A673 (cell line): ENCODE data around the gene LEF1.

Source experiments
- CTCF ChIP-seq: fragments of 300-800, 200-600 bp; sonication (generic); conservative IDR thresholded peaks from 2 replicates; pipeline ENCODE4 v1.5.1; 2017; ENCODE audit warnings: low read depth, mild to moderate bottlenecking, antibody characterized with exemption, low read length, moderate library complexity, mixed read lengths
- EZH2 ChIP-seq: fragments of 200-600 bp; sonication (generic); IDR thresholded peaks from 2 replicates; pipeline ENCODE4 v1.6.1; 2017; ENCODE audit warnings: borderline replicate concordance, low read depth, mild to moderate bottlenecking, mixed read lengths, antibody characterized with exemption, low read length; ENCODE audit not compliant: poor library complexity, severe bottlenecking

- TF ChIP-seq CTCF (no peak), EZH2 (no peak)
Observed at GRCh38 chr4:108003982-108004515, 164.7 kb downstream of the LEF1 start.
